Adrenal gland (tissue), 5 donors: ENCODE results near the gene UNC13D.

Experiments used
- CTCF ChIP-seq, 6 experiments: fragments of 450-650 bp in 4 of 6; fragments of 200-600 bp in 2 of 6; sonication (generic) in 1 of 6; IDR thresholded peaks; 1 replicate in 5 of 6; 2 replicates in 1 of 6; pipeline versions ENCODE4 v1.5.1 to v1.8.0; 2016 to 2021; ENCODE audit warnings: antibody characterized with exemption in 6 of 6, mild to moderate bottlenecking in 2 of 6, moderate library complexity in 1 of 6
- POLR2A ChIP-seq, 2 donors: fragments of 450-650 bp; IDR thresholded peaks; one replicate each; pipeline ENCODE4 v1.6.1; 2017; ENCODE audit warnings: antibody characterized with exemption in 2 of 2, mild to moderate bottlenecking in 2 of 2, moderate library complexity in 1 of 2
- donor health status: DM: no; HTN: no; CAD: no.

- TF ChIP-seq POLR2A (IDR thresholded peaks at IDR 0.05) = no peak
- no peak for TF ChIP-seq CTCF (IDR thresholded peaks at IDR 0.05)
Measured at GRCh38 chr17:75881678-75882454, 37.7 kb upstream of the UNC13D start.
